ENCODE data around the gene SLC6A13.

Gene SLC6A13

GRCh38 chr12:242496-242895 lies 20.1 kb downstream of the SLC6A13 start:
- TF ChIP-seq CTCF (IDR thresholded peaks at IDR 0.05) = no peak

- TF ChIP-seq CTCF (IDR thresholded peaks at IDR 0.05) = no peak
These were observed 21.4 kb downstream of the SLC6A13 start for GRCh38 chr12:241266-241665.

- no peak for TF ChIP-seq CTCF (IDR thresholded peaks at IDR 0.05)
These were observed 22.1 kb downstream of the SLC6A13 start for GRCh38 chr12:240566-240965.

- no peak for TF ChIP-seq CTCF (IDR thresholded peaks at IDR 0.05)
These were observed 23.8 kb downstream of the SLC6A13 start for GRCh38 chr12:238736-239398.

- no peak for TF ChIP-seq CTCF (IDR thresholded peaks at IDR 0.05)
These were observed 24.5 kb downstream of the SLC6A13 start for GRCh38 chr12:238116-238515.

- no peak for TF ChIP-seq CTCF (IDR thresholded peaks at IDR 0.05)
These were observed 25.4 kb downstream of the SLC6A13 start for GRCh38 chr12:237026-237815.

- TF ChIP-seq CTCF (IDR thresholded peaks at IDR 0.05) = no peak
These were observed 26.2 kb downstream of the SLC6A13 start for GRCh38 chr12:236445-236844.

Measured in LNCAP (cell line).